ENCODE data around the gene DLGAP1.

DNA sequence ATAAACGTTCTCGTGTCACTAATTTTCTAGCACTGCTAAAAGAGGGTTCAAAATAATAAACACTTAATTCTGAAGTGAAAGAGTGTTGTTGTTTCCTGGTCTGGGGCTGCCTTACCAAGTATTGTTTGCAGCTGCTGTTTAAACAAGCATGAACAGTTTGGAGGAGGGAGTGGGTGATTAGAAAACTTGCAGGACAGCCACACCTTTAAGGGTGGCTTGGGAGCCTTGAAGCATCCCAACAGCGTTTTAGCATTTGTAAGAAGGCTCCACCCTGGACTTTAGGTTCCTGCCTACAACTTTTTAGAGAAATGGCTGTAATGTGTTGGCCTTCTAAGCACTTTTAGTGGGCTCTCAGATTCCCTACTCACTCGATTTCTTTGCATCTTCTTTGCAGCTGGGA, 633.6 kb downstream of the DLGAP1 start:
- TF ChIP-seq EZH2 (IDR thresholded peaks at IDR 0.05; ENCODE audit: borderline replicate concordance, low read length): no peak
- TF ChIP-seq CTCF (conservative IDR thresholded peaks at IDR 0.05 in 1 of 2, IDR thresholded peaks at IDR 0.05 in 1 of 2; ENCODE audit: extremely low read depth in 1 of 2, insufficient read depth in 1 of 2, low read depth in 1 of 2, low read length in 2 of 2): no peak
